Measurements from ENCODE around the gene TANGO2. TPM values are rescaled to one million over a fixed set of nuclear protein-coding genes. Genes with fewer than 3 reads are reported as not detected.

The TANGO2 gene
- total RNA-seq, 1 experiment from 2014 or later = 17.0 TPM

DNA sequence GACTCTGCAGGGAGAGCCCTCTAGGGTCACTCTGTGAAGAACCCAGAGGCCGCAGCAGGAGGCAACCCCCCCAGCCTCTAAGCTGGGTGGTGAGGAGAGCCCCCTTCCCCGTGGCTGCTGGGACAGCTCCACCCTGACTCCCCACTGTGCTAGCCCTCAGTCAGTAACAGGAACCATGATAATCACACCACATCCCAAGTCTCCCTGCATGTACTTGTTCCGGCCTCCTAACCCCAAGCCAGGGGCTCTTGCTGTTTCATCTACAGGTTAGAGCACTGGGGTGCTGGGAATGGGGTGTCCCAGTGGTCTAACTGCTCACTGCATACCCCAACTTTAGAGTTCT is 31.2 kb upstream of the TANGO2 start:
- no peaks in the 10 kb centered on the region for H3K9me2 ChIP-seq (ENCODE audit: insufficient read depth)
- H3K4me3 ChIP-seq (replicated peaks in 1 of 2; ENCODE audit: low read depth in 1 of 2, low read length in 2 of 2) = no peak overlapping the region
- no peak overlapping the region for H3K27ac ChIP-seq (ENCODE audit: low read depth, low read length)
- POLR2A ChIA-PET = no interaction called here
- no peak overlapping the region for H3K4me2 ChIP-seq (ENCODE audit: low read length)
- BruUV-seq (replicated peaks) = no TSS peak
- RAD21 ChIA-PET (ENCODE audit: low non-redundant PET in 1 of 2, low total read pairs in 2 of 2, uncharacterized antibody in 2 of 2, unreplicated experiment in 2 of 2) = no interaction called here
- ATAC-seq = no peak
- intact Hi-C loops (cut with micrococcal nuclease) = loop anchor here (10.0 kb wide), 1 partner anchor 95 kb away; the partner anchor contains the start of gene DGCR8
- no peaks in the 10 kb centered on the region for H3K36me3 ChIP-seq (ENCODE audit: control insufficient read depth in 1 of 2, insufficient read depth in 2 of 2, low read length in 2 of 2)
- DNase-seq (ENCODE audit: low read depth, low spot score) = no peak
- peaks cover 6% of the 10 kb centered on the region; the same call in 1 of the 2 replicates for H3K79me2 ChIP-seq (ENCODE audit: insufficient read depth, low read length)
- H3K9me3 ChIP-seq (ENCODE audit: control insufficient read depth in 1 of 2, insufficient read depth in 1 of 2, low read depth in 1 of 2, low read length in 2 of 2) = no peaks in the 10 kb centered on the region
- H3K4me1 ChIP-seq (ENCODE audit: control insufficient read depth in 1 of 2, insufficient read depth in 2 of 2, low read length in 2 of 2) = peaks cover 16 to 23% of the 10 kb centered on the region in 2 experiments
- no peak for TF ChIP-seq EZH2 (IDR thresholded peaks at IDR 0.05)
- no peak for TF ChIP-seq ZNF274 (IDR thresholded peaks at IDR 0.05; ENCODE audit: low read depth, low read length)
- no peak for TF ChIP-seq ELF1 (IDR thresholded peaks at IDR 0.05; ENCODE audit: borderline replicate concordance, low read depth)
- TF ChIP-seq EGR1 (IDR thresholded peaks at IDR 0.05; ENCODE audit: low read depth) = no peak
- TF ChIP-seq, protein P1, sequence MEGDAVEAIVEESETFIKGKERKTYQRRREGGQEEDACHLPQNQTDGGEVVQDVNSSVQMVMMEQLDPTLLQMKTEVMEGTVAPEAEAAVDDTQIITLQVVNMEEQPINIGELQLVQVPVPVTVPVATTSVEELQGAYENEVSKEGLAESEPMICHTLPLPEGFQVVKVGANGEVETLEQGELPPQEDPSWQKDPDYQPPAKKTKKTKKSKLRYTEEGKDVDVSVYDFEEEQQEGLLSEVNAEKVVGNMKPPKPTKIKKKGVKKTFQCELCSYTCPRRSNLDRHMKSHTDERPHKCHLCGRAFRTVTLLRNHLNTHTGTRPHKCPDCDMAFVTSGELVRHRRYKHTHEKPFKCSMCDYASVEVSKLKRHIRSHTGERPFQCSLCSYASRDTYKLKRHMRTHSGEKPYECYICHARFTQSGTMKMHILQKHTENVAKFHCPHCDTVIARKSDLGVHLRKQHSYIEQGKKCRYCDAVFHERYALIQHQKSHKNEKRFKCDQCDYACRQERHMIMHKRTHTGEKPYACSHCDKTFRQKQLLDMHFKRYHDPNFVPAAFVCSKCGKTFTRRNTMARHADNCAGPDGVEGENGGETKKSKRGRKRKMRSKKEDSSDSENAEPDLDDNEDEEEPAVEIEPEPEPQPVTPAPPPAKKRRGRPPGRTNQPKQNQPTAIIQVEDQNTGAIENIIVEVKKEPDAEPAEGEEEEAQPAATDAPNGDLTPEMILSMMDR (IDR thresholded peaks at IDR 0.05 in 2 of 3, conservative IDR thresholded peaks at IDR 0.05 in 1 of 3; ENCODE audit: borderline replicate concordance in 1 of 3, insufficient read depth in 1 of 3, low read depth in 2 of 3, low read length in 2 of 3) = no peak
- TF ChIP-seq ZFX (IDR thresholded peaks at IDR 0.05) = no peak
- no peak for TF ChIP-seq POLR2A (IDR thresholded peaks at IDR 0.05; ENCODE audit: borderline replicate concordance, extremely low read depth, insufficient read depth, insufficient read length)
- no peak for TF ChIP-seq CEBPB (IDR thresholded peaks at IDR 0.05; ENCODE audit: low read depth)
- TF ChIP-seq JUND (IDR thresholded peaks at IDR 0.05) = no peak
- no peak for TF ChIP-seq CBX3 (IDR thresholded peaks at IDR 0.05; ENCODE audit: low read depth)
- no peak for TF ChIP-seq YY1 (IDR thresholded peaks at IDR 0.05; ENCODE audit: extremely low read depth, insufficient replicate concordance, low read depth, low read length)
- TF ChIP-seq, protein P2, sequence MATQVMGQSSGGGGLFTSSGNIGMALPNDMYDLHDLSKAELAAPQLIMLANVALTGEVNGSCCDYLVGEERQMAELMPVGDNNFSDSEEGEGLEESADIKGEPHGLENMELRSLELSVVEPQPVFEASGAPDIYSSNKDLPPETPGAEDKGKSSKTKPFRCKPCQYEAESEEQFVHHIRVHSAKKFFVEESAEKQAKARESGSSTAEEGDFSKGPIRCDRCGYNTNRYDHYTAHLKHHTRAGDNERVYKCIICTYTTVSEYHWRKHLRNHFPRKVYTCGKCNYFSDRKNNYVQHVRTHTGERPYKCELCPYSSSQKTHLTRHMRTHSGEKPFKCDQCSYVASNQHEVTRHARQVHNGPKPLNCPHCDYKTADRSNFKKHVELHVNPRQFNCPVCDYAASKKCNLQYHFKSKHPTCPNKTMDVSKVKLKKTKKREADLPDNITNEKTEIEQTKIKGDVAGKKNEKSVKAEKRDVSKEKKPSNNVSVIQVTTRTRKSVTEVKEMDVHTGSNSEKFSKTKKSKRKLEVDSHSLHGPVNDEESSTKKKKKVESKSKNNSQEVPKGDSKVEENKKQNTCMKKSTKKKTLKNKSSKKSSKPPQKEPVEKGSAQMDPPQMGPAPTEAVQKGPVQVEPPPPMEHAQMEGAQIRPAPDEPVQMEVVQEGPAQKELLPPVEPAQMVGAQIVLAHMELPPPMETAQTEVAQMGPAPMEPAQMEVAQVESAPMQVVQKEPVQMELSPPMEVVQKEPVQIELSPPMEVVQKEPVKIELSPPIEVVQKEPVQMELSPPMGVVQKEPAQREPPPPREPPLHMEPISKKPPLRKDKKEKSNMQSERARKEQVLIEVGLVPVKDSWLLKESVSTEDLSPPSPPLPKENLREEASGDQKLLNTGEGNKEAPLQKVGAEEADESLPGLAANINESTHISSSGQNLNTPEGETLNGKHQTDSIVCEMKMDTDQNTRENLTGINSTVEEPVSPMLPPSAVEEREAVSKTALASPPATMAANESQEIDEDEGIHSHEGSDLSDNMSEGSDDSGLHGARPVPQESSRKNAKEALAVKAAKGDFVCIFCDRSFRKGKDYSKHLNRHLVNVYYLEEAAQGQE (IDR thresholded peaks at IDR 0.05; ENCODE audit: low read depth) = no peak
- TF ChIP-seq, protein P3, sequence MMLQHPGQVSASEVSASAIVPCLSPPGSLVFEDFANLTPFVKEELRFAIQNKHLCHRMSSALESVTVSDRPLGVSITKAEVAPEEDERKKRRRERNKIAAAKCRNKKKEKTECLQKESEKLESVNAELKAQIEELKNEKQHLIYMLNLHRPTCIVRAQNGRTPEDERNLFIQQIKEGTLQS (IDR thresholded peaks at IDR 0.05) = no peak
- TF ChIP-seq SRF (IDR thresholded peaks at IDR 0.05; ENCODE audit: low read depth) = no peak
- TF ChIP-seq SIN3A (IDR thresholded peaks at IDR 0.05; ENCODE audit: low read depth) = no peak
- H3K27me3 ChIP-seq (ENCODE audit: insufficient read depth, low read length) = no peaks in the 10 kb centered on the region
- H4K20me1 ChIP-seq (ENCODE audit: insufficient read depth) = no peaks in the 10 kb centered on the region
- H2AFZ ChIP-seq (ENCODE audit: low read depth, low read length, poor library complexity, severe bottlenecking) = no peak overlapping the region
- no peak overlapping the region for H3K9ac ChIP-seq (ENCODE audit: low read length)
- CTCF ChIA-PET = no interaction called here

All from HCT116 (cell line).